ENCODE results near the gene NCAPD2.

NCAPD2 gene

GRCh38 chr12:6575648-6576047 lies 81.7 kb downstream of the NCAPD2 start:
- CTCF ChIA-PET, result interaction anchor here (0.5 to 2.7 kb wide), 3 partner anchors 12 to 101 kb away, joined by 3 to 6 read pairs (median 3); no protein-coding TSS in a partner anchor
- 97% methylated on average over 8 of the region's 8 CpGs for WGBS (ENCODE audit: insufficient coverage)
- Histone ChIP-seq H3K27ac (ENCODE audit: insufficient read depth in 1 of 2, low read depth in 1 of 2, low read length in 2 of 2, poor library complexity in 1 of 2, severe bottlenecking in 2 of 2) (no peak overlapping the region), H3K4me3 (ENCODE audit: control insufficient read depth in 1 of 7, extremely low read depth in 1 of 7, insufficient read depth in 4 of 7, low read depth in 2 of 7, low read length in 6 of 7) (no peak overlapping the region), H3K27me3 (replicated peaks in 2 of 5; ENCODE audit: control insufficient read depth in 4 of 5, insufficient read depth in 5 of 5, low read length in 4 of 5) (no peaks in the 10 kb centered on the region), H3K9me3 (ENCODE audit: control extremely low read depth in 1 of 5, control insufficient read depth in 4 of 5, insufficient read depth in 2 of 5, low read depth in 1 of 5, low read length in 4 of 5) (no peaks in the 10 kb centered on the region), H3K4me1 (ENCODE audit: control extremely low read depth in 1 of 4, control insufficient read depth in 4 of 4, insufficient read depth in 4 of 4, low read length in 3 of 4) (no peaks in the 10 kb centered on the region), H3K36me3 (ENCODE audit: control insufficient read depth in 4 of 4, insufficient read depth in 4 of 4, low read length in 3 of 4) (peaks cover 21 to 85% (median 69%) of the 10 kb centered on the region in 4 experiments)
- POLR2A ChIA-PET, result no interaction called here
- DNase-seq, result no peak
